DMS114 treated with DMSO at 0.1 percent for 48 hours (cell line): ENCODE measurements around the gene TCF12.

ENCODE experiments used
- DNase-seq: peaks from one replicate; lab custom pipeline; 2025; ENCODE audit not compliant: unreplicated experiment; lab: John Stamatoyannopoulos, UW

The TCF12 gene

GRCh38 chr15:57044970-57045369, 126.5 kb downstream of the TCF12 start:
- no peak for DNase-seq

GRCh38 chr15:57045741-57046382, 127.4 kb downstream of the TCF12 start:
- no peak for DNase-seq

GRCh38 chr15:57048930-57049549, 130.6 kb downstream of the TCF12 start:
- DNase-seq: peak; percentile 69

- DNase-seq: no peak
Observed at GRCh38 chr15:57053470-57053869, 135.0 kb downstream of the TCF12 start.

GRCh38 chr15:57054204-57054750, 135.8 kb downstream of the TCF12 start:
- no peak for DNase-seq

GRCh38 chr15:57056357-57056756, 137.9 kb downstream of the TCF12 start:
- no peak for DNase-seq

GRCh38 chr15:57057134-57057930, 138.9 kb downstream of the TCF12 start:
- no peak for DNase-seq

- DNase-seq: no peak
Observed at GRCh38 chr15:57059026-57059660, 140.7 kb downstream of the TCF12 start.

- no peak for DNase-seq
Observed at GRCh38 chr15:57060799-57061198, 142.4 kb downstream of the TCF12 start.

GRCh38 chr15:57061281-57061680, 142.8 kb downstream of the TCF12 start:
- no peak for DNase-seq

- no peak for DNase-seq
Observed at GRCh38 chr15:57061696-57062095, 143.3 kb downstream of the TCF12 start.

GRCh38 chr15:57064033-57064432, 145.6 kb downstream of the TCF12 start:
- DNase-seq: no peak

- no peak for DNase-seq
Observed at GRCh38 chr15:57069423-57069822, 151.0 kb downstream of the TCF12 start.

GRCh38 chr15:57070674-57071073, 152.2 kb downstream of the TCF12 start:
- DNase-seq: no peak

- DNase-seq: peak; percentile 49
Observed at GRCh38 chr15:57079446-57079845, 161.0 kb downstream of the TCF12 start.

- DNase-seq: peak; percentile 29
Observed at GRCh38 chr15:57079931-57080620, 161.6 kb downstream of the TCF12 start.

- DNase-seq: no peak
Observed at GRCh38 chr15:57082054-57082728, 163.7 kb downstream of the TCF12 start.

- no peak for DNase-seq
Observed at GRCh38 chr15:57084192-57084591, 165.7 kb downstream of the TCF12 start.

GRCh38 chr15:57085267-57085666, 166.8 kb downstream of the TCF12 start:
- DNase-seq: no peak

GRCh38 chr15:57086857-57087427, 168.5 kb downstream of the TCF12 start:
- DNase-seq: no peak
